Loucy (cell line): Measurements from ENCODE around the gene INPP5D.

ENCODE experiments used
- H2AFZ ChIP-seq: fragments of 200-600 bp; sonication (generic); 2 replicates; pipeline ENCODE4 v1.6.0; 2016; ENCODE audit warnings: antibody characterized with exemption, mild to moderate bottlenecking, low read length, moderate library complexity
- H3F3A ChIP-seq: fragments of 200-600 bp; 2 replicates; pipeline ENCODE4 v1.6.0; 2016; ENCODE audit warnings: antibody characterized with exemption, low read depth, mild to moderate bottlenecking
- H3K27me3 ChIP-seq: fragments of 200-600 bp; sonication (generic); 2 replicates; pipeline ENCODE4 v1.6.1; 2014; ENCODE audit warnings: low read length, mild to moderate bottlenecking; ENCODE audit not compliant: insufficient read depth, poor library complexity, severe bottlenecking
- H3K36me3 ChIP-seq: fragments of 200-600 bp; sonication (generic); 2 replicates; pipeline ENCODE4 v1.6.1; 2016; ENCODE audit warnings: low read length; ENCODE audit not compliant: insufficient read depth
- H3K4me1 ChIP-seq: fragments of 200-600 bp; sonication (generic); 2 replicates; pipeline ENCODE4 v1.5.1; 2014; ENCODE audit warnings: low read length, mild to moderate bottlenecking; ENCODE audit not compliant: insufficient read depth, poor library complexity, severe bottlenecking
- H3K4me2 ChIP-seq: fragments of 200-600 bp; sonication (generic); 2 replicates; pipeline ENCODE4 v1.6.0; 2014; ENCODE audit warnings: antibody characterized with exemption, low read length, low read depth, mild to moderate bottlenecking; ENCODE audit not compliant: poor library complexity, severe bottlenecking
- H3K4me3 ChIP-seq: fragments of 200-600 bp; sonication (generic); 2 replicates; pipeline ENCODE4 v1.5.1; 2014; ENCODE audit warnings: low read length, mild to moderate bottlenecking, mixed read lengths; ENCODE audit not compliant: poor library complexity, severe bottlenecking
- H3K79me2 ChIP-seq: fragments of 200-600 bp; sonication (generic); 2 replicates; pipeline ENCODE4 v1.6.1; 2014; ENCODE audit warnings: low read length; ENCODE audit not compliant: insufficient read depth
- H3K9ac ChIP-seq: fragments of 200-600 bp; sonication (generic); 2 replicates; pipeline ENCODE4 v1.6.0; 2014; ENCODE audit warnings: mild to moderate bottlenecking, low read depth, low read length, moderate library complexity; ENCODE audit not compliant: poor library complexity, severe bottlenecking
- H3K9me2 ChIP-seq: fragments of 200-600 bp; sonication (generic); replicated peaks from 2 replicates; pipeline ENCODE4 v1.6.1; 2016; ENCODE audit warnings: low read depth, low read length, mixed read lengths
- H3K9me3 ChIP-seq: fragments of 200-600 bp; sonication (generic); 2 replicates; pipeline ENCODE4 v1.6.1; 2014; ENCODE audit warnings: mild to moderate bottlenecking, antibody characterized with exemption, low read length, low read depth; ENCODE audit not compliant: insufficient read depth
- H4K20me1 ChIP-seq: fragments of 200-600 bp; sonication (generic); 2 replicates; pipeline ENCODE4 v1.6.0; 2014; ENCODE audit warnings: antibody characterized with exemption, low read length, mild to moderate bottlenecking; ENCODE audit not compliant: insufficient read depth, poor library complexity, severe bottlenecking
- CTCF ChIP-seq: fragments of 200-600 bp; sonication (generic); conservative IDR thresholded peaks from 2 replicates; pipeline ENCODE4 v1.5.1; 2014; ENCODE audit warnings: mild to moderate bottlenecking, antibody characterized with exemption, low read length
- EZH2phosphoT487 ChIP-seq: fragments of 200-600 bp; IDR thresholded peaks from 2 replicates; pipeline ENCODE4 v1.6.1; 2018; ENCODE audit warnings: antibody characterized with exemption, mild to moderate bottlenecking, moderate library complexity, borderline replicate concordance

INPP5D gene

DNA sequence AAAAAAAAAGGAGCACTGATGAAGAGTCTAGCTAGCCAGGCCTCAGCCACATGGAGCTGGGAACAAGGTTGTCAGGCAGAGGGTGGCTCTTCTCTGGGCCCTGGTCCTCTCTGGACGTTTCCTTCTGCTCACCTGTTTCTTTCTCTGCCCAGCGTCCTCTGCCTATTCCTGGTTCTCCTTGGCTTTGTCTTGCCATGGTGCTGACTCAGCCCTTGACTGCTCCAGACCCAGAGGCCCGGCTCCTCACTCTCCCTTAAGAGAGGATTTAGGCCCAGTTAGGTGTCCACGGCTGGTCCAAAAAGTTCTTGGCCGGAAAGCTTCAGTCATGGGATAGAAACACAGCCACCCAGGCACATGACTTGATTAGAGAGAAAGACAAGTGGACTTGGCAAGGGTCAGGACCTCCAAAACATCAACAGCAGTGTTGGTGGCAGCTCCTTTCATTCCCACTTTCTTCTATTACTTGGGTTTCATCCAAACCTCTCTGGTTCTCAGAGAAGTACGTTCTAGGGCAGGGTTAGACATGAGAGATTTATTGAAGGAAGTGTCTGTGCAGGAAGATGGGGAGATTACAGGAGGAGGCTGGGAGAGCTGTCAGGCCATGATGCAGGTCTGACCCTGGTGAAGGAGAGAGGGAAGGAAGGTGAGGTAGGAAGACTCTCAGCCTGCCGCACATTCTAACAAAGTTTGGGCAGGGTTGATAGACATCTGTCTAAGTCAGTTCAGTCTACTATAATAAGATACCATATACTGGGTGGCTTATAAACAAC, 176.9 kb downstream of the INPP5D start:
- Histone ChIP-seq H3K4me3 (no peak overlapping the region), H3K79me2 (no peaks in the 10 kb centered on the region), H3K4me1 (peaks cover 42% of the 10 kb centered on the region), H3K9me3 (no peaks in the 10 kb centered on the region), H2AFZ (no peak overlapping the region), H3K9ac (no peak overlapping the region), H3K4me2 (no peak overlapping the region), H3K27me3 (no peaks in the 10 kb centered on the region), H3K9me2 (no peaks in the 10 kb centered on the region), H3K36me3 (no peaks in the 10 kb centered on the region), H3F3A (no peaks in the 10 kb centered on the region), H4K20me1 (no peaks in the 10 kb centered on the region)
- TF ChIP-seq EZH2phosphoT487: no peak

DNA sequence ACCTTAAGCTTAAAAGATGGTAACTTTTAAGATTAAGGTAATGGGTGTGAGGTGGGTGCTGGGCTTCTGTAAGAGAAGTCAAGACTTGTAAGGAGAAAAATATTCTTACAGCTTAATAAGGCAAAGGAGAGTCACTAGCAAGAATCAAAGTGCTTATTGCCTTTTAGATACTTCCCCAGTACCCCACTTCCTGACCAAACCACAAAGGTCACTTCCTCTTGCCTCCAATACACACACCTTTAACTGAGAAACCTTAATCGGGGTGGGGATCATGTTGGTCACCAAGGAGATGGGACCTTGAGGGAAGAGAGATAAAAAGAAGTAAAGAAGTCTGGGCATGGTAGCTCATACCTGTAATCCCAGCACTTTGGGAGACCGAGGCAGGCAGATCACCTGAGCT, 180.8 kb downstream of the INPP5D start:
- no peaks in the 10 kb centered on the region for H3K36me3 ChIP-seq
- no peak overlapping the region for H2AFZ ChIP-seq
- no peaks in the 10 kb centered on the region for H3F3A ChIP-seq
- H3K9ac ChIP-seq: no peak overlapping the region
- peak overlapping the region; percentile 15 for H3K4me3 ChIP-seq
- H3K9me2 ChIP-seq: no peaks in the 10 kb centered on the region
- H4K20me1 ChIP-seq: no peaks in the 10 kb centered on the region
- TF ChIP-seq EZH2phosphoT487 (no peak), CTCF (no peak)
- H3K79me2 ChIP-seq: no peaks in the 10 kb centered on the region
- H3K4me2 ChIP-seq: peak overlapping the region; percentile 70
- H3K9me3 ChIP-seq: no peaks in the 10 kb centered on the region
- no peaks in the 10 kb centered on the region for H3K27me3 ChIP-seq
- H3K4me1 ChIP-seq: peaks cover 32% of the 10 kb centered on the region

GRCh38 chr2:233241803-233242202, 181.7 kb downstream of the INPP5D start:
- Histone ChIP-seq H2AFZ (no peak overlapping the region), H3F3A (no peaks in the 10 kb centered on the region), H3K4me2 (no peak overlapping the region), H3K79me2 (no peaks in the 10 kb centered on the region), H3K9me2 (no peaks in the 10 kb centered on the region), H3K9ac (no peak overlapping the region), H3K27me3 (no peaks in the 10 kb centered on the region), H3K9me3 (no peaks in the 10 kb centered on the region), H4K20me1 (no peaks in the 10 kb centered on the region), H3K4me3 (no peak overlapping the region), H3K4me1 (peaks cover 32% of the 10 kb centered on the region), H3K36me3 (no peaks in the 10 kb centered on the region)
- no peak for TF ChIP-seq EZH2phosphoT487
- TF ChIP-seq CTCF: no peak
